Measurements from ENCODE around the gene PGA5.

DNA sequence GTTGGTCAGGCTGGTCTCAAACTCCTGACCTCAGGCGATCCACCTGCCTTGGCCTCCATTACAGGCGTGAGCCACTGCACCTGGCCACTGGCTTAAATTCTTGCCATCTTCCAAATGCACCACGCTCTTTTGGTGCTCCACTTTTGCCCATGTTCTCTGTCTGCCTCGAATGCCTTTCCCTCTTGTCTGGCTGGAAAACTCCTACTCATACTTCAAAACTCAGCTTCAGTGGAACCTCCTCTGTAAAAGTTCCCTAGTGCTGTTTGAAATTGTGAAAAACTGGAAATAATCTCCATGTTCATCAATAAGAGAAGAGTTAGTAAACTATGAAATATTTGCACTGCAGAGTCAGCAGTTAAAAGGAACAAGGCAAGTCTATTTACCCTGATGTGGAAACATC lies 42.6 kb downstream of the PGA5 start:
- no peak for TF ChIP-seq POLR2A (IDR thresholded peaks at IDR 0.05)
- TF ChIP-seq, protein P1, sequence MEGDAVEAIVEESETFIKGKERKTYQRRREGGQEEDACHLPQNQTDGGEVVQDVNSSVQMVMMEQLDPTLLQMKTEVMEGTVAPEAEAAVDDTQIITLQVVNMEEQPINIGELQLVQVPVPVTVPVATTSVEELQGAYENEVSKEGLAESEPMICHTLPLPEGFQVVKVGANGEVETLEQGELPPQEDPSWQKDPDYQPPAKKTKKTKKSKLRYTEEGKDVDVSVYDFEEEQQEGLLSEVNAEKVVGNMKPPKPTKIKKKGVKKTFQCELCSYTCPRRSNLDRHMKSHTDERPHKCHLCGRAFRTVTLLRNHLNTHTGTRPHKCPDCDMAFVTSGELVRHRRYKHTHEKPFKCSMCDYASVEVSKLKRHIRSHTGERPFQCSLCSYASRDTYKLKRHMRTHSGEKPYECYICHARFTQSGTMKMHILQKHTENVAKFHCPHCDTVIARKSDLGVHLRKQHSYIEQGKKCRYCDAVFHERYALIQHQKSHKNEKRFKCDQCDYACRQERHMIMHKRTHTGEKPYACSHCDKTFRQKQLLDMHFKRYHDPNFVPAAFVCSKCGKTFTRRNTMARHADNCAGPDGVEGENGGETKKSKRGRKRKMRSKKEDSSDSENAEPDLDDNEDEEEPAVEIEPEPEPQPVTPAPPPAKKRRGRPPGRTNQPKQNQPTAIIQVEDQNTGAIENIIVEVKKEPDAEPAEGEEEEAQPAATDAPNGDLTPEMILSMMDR (IDR thresholded peaks at IDR 0.05): no peak

Data from tibial nerve (tissue), 3 donors.